Measurements from ENCODE around the gene NEXN. TPM values are rescaled to one million over a fixed set of nuclear protein-coding genes. Genes with fewer than 3 reads are reported as not detected.

Gene NEXN
- total and polyA plus RNA-seq, 2 experiments from 2014 or later = 42.9 to 83.9 TPM

DNA sequence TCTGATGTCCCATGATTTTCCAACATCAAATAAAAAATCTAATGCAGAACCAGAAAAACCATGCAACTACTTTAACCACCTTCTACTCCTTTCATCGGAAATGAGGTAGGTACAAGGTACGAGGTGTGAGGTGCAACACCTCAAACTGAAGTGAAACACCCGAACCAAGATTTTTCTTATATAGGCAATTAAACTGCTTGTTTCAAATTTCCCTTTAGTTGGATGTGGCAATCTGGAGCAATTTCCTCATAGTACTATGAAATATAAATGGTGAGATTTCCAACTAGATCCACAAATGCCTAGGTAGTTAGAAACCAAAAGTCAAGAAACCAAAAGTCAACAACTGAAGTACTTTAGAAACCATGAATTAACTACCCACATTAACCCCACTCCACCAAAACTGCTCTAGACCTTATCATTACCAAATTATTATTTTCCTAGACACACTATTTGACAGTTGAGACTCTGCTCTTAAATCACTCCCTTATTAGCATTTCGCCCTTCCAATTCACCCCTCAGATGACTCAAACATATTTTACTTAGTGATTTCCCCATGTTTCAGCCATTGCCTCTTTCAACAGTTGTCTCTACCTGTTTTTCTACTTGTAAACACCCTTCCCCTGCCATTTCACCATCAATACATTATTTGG lies 52.6 kb downstream of the NEXN start:
- peak overlapping the region; percentile 76 for H3K27ac ChIP-seq
- H3K4me3 ChIP-seq = no peak overlapping the region
- DNase-seq (ENCODE audit: low read depth in 1 of 2, low spot score in 1 of 2) = no peak
- no peaks in the 10 kb centered on the region for H3K4me1 ChIP-seq (ENCODE audit: low read depth)
- TF ChIP-seq, protein P1, sequence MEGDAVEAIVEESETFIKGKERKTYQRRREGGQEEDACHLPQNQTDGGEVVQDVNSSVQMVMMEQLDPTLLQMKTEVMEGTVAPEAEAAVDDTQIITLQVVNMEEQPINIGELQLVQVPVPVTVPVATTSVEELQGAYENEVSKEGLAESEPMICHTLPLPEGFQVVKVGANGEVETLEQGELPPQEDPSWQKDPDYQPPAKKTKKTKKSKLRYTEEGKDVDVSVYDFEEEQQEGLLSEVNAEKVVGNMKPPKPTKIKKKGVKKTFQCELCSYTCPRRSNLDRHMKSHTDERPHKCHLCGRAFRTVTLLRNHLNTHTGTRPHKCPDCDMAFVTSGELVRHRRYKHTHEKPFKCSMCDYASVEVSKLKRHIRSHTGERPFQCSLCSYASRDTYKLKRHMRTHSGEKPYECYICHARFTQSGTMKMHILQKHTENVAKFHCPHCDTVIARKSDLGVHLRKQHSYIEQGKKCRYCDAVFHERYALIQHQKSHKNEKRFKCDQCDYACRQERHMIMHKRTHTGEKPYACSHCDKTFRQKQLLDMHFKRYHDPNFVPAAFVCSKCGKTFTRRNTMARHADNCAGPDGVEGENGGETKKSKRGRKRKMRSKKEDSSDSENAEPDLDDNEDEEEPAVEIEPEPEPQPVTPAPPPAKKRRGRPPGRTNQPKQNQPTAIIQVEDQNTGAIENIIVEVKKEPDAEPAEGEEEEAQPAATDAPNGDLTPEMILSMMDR (IDR thresholded peaks at IDR 0.05; ENCODE audit: low read depth, low read length) = no peak
- H3K9me3 ChIP-seq (ENCODE audit: low read depth) = no peaks in the 10 kb centered on the region
- H3K27me3 ChIP-seq = no peaks in the 10 kb centered on the region
- H3K36me3 ChIP-seq = peaks cover 68% of the 10 kb centered on the region

DNA sequence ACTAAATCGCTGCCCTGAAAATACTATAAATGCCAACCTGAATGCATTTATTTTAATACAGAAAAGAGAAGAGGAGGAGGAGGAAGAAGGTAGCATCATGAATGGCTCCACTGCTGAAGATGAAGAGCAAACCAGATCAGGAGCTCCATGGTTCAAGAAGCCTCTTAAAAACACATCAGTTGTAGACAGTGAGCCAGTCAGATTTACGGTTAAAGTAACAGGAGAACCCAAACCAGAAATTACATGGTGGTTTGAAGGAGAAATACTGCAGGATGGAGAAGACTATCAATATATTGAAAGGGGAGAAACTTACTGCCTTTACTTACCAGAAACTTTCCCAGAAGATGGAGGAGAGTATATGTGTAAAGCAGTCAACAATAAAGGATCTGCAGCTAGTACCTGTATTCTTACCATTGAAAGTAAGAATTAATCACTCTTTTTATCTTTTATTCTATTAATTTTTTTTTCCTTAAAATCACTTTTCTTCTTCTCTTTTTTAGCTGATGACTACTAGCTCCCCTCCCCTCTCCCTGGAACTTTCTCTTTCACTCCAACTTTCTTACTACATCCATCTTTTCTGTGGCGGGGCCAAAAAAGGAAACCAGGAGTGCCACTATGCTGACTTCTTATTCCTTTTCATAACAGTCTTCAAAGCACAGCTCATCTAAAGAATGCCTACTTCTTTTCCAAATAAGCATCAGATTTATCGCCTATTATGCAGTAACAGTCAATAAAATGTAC lies 54.1 kb downstream of the NEXN start:
- no peaks in the 10 kb centered on the region for H3K27me3 ChIP-seq
- H3K9me3 ChIP-seq (ENCODE audit: low read depth) = no peaks in the 10 kb centered on the region
- DNase-seq (ENCODE audit: low read depth in 1 of 2, low spot score in 1 of 2) = no peak
- no peaks in the 10 kb centered on the region for H3K4me1 ChIP-seq (ENCODE audit: low read depth)
- TF ChIP-seq, protein P1 (IDR thresholded peaks at IDR 0.05; ENCODE audit: low read depth, low read length) = no peak
- peak overlapping the region; percentile 76 for H3K27ac ChIP-seq
- H3K4me3 ChIP-seq = no peak overlapping the region
- H3K36me3 ChIP-seq = peaks cover 71% of the 10 kb centered on the region

DNA sequence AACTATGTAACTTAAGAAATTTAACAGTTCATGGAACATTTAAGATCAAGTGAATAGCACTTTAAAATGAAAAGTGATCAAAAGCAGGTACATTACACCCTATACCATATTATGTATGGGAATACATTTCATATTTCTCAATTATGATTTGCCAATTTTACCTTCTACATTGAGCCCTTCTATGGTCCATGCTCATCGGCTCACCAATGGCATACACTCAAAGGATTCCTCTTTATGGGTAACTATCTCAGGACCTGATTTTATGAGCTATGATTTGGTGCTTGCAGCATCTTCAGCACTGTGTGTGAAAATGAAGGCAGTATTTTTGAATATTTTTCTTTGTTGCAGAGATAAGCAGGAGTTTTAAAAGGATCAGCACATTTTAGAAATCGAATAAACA lies 56.9 kb downstream of the NEXN start:
- H3K36me3 ChIP-seq = peaks cover 81% of the 10 kb centered on the region

DNA sequence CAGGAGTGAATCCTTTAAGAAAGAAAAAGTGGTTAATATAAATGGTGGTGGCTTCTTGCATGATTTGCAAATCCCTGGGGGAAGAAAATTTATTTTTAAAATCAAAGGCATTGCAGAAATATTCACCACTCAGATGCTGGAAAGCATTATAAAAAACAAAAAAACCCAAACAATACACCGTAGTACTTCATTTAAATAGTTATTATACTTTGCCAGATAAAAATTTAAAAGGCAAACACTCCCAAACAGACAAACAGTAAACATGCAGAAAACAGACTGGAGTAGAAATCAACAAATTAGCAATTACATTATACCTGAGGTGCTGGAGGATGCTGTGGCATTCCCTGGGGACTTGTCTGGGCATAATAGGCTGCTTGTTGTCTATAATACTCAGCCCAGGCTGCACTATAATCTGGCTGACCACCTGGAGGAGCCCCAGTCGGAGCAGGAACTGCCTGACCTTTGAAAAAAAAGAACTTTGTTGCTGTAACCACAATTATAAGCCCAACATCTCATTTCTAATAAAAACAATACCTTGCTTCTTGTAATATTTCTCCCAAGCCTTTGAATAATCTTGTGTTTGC lies 60.5 kb downstream of the NEXN start:
- Histone ChIP-seq H3K9me3 (ENCODE audit: low read depth) (no peaks in the 10 kb centered on the region), H3K27me3 (no peaks in the 10 kb centered on the region), H3K4me3 (no peak overlapping the region), H3K36me3 (peaks cover 85% of the 10 kb centered on the region), H3K4me1 (ENCODE audit: low read depth) (peaks cover 6% of the 10 kb centered on the region), H3K27ac (peak overlapping the region; percentile 64)
- peak; percentile 41 to 64 for DNase-seq (ENCODE audit: low read depth in 1 of 2, low spot score in 1 of 2)
- TF ChIP-seq, protein P1 (IDR thresholded peaks at IDR 0.05; ENCODE audit: low read depth, low read length) = peak; percentile 37

More for the DNA sequence above, 56.9 kb downstream of the NEXN start:
- no peak for DNase-seq (ENCODE audit: low read depth in 1 of 2, low spot score in 1 of 2)
- Histone ChIP-seq H3K27me3 (no peaks in the 10 kb centered on the region), H3K27ac (peak overlapping the region; percentile 3), H3K9me3 (ENCODE audit: low read depth) (no peaks in the 10 kb centered on the region), H3K4me1 (ENCODE audit: low read depth) (peaks cover 6% of the 10 kb centered on the region), H3K4me3 (no peak overlapping the region)
- TF ChIP-seq, protein P1 (IDR thresholded peaks at IDR 0.05; ENCODE audit: low read depth, low read length) = no peak

GRCh38 chr1:77950873-77951272 lies 62.4 kb downstream of the NEXN start:
- TF ChIP-seq, protein P1 (IDR thresholded peaks at IDR 0.05; ENCODE audit: low read depth, low read length) = no peak
- Histone ChIP-seq H3K9me3 (ENCODE audit: low read depth) (no peaks in the 10 kb centered on the region), H3K27me3 (no peaks in the 10 kb centered on the region), H3K36me3 (peaks cover 86% of the 10 kb centered on the region), H3K4me3 (no peak overlapping the region), H3K27ac (peak overlapping the region; percentile 51), H3K4me1 (ENCODE audit: low read depth) (peaks cover 6% of the 10 kb centered on the region)
- no peak for DNase-seq (ENCODE audit: low read depth in 1 of 2, low spot score in 1 of 2)

All from cardiac muscle cell (in vitro differentiated cells and primary cell).